Upper lobe of right lung (tissue), 1 donor: Measurements from ENCODE around the gene TRABD. TPM values are rescaled to one million over a fixed set of nuclear protein-coding genes. Genes with fewer than 3 reads are reported as not detected.

ENCODE experiments used
- ATAC-seq: fragments of 200-7000 bp; cut with Tn5 transposase; one replicate; pipeline ENCODE4 v1.9.1; 2020; ENCODE audit warnings: mild to moderate bottlenecking, moderate library complexity
- DNase-seq: peaks from one replicate; pipeline ENCODE4 v3.0.0-alpha.2; 2020
- H3K27ac ChIP-seq: fragments of 200-600 bp; one replicate; pipeline ENCODE4 v1.8.0; 2022
- H3K27me3 ChIP-seq: fragments of 200-600 bp; one replicate; pipeline ENCODE4 v1.8.0; 2022; ENCODE audit warnings: mild to moderate bottlenecking
- H3K36me3 ChIP-seq: fragments of 200-600 bp; one replicate; pipeline ENCODE4 v1.8.0; 2022
- H3K4me1 ChIP-seq: fragments of 200-600 bp; one replicate; pipeline ENCODE4 v1.8.0; 2022
- H3K4me3 ChIP-seq: fragments of 200-600 bp; one replicate; pipeline ENCODE4 v1.8.0; 2022; ENCODE audit warnings: mild to moderate bottlenecking
- H3K9me3 ChIP-seq: fragments of 200-600 bp; one replicate; pipeline ENCODE4 v1.8.0; 2022
- intact Hi-C: fragments of 100-400 bp; cut with DNase I; formaldehyde crosslinking; loops from one replicate; pipeline ENCODE4 v1.11.0; 2022
- total RNA-seq: library from RNA; stranded (reverse); fragmentation: NEBNext Ultra II Directional; extraction: Animal tissue kit (Norgen Biotek cat#: 25700); gene quantifications from one replicate; pipeline ENCODE4 v1.2.1, GENCODE V29; 2021
- TF ChIP-seq, protein P1 (sequence below): fragments of 200-600 bp; IDR thresholded peaks from one replicate; pipeline ENCODE4 v1.8.0; 2022; ENCODE audit warnings: antibody characterized with exemption
- donor health status: DM: no; HTN: yes; CAD: no; lungs with severe emphysema.

TRABD gene
- total RNA-seq, 1 donor from 2014 or later: 36.5 TPM

DNA sequence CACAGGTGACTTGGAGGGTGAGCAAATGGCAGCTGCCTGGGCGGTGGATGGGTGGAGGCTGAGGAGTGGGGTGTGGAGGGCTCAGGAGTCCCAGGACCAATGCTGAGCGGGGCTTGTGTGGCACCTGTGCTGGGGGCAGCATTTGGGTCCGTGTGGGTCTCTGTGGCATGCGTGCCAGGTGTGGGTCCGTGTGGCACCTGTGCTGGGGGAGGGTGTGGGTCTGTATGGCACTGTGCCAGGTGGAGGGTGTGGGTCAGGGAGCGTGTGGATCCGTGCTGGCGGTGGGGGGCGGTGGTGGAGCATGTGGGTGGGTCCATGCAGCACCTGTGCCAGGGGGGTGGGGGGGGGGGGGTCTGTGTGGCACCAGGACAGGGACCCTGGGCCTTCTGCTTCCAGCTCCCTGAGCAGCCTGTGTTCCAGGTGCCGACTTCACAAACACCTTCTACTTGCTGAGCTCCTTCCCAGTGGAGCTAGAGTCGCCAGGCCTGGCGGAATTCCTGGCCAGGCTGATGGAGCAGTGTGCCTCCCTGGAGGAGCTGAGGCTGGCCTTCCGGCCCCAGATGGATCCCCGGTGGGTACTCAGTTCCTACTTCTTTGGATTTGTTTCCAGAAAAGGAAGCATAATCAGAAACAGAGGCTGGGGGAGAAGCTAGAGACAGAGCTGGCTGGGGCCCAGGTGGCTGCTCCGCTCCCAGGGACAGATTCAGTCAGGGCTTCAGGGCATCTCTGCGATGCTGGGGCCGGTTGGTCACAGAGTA lies 29.8 kb downstream of the TRABD start:
- no peaks in the 10 kb centered on the region for H3K9me3 ChIP-seq
- no peak overlapping the region for H3K27ac ChIP-seq
- no peaks in the 10 kb centered on the region for H3K27me3 ChIP-seq
- peaks cover 86% of the 10 kb centered on the region for H3K36me3 ChIP-seq
- intact Hi-C loops: loop anchor here (10.0 kb wide), 1 partner anchor 71 kb away; no protein-coding TSS in a partner anchor
- DNase-seq: no peak
- H3K4me1 ChIP-seq: no peaks in the 10 kb centered on the region
- no peak overlapping the region for H3K4me3 ChIP-seq
- no peak for ATAC-seq
- TF ChIP-seq, protein P1, sequence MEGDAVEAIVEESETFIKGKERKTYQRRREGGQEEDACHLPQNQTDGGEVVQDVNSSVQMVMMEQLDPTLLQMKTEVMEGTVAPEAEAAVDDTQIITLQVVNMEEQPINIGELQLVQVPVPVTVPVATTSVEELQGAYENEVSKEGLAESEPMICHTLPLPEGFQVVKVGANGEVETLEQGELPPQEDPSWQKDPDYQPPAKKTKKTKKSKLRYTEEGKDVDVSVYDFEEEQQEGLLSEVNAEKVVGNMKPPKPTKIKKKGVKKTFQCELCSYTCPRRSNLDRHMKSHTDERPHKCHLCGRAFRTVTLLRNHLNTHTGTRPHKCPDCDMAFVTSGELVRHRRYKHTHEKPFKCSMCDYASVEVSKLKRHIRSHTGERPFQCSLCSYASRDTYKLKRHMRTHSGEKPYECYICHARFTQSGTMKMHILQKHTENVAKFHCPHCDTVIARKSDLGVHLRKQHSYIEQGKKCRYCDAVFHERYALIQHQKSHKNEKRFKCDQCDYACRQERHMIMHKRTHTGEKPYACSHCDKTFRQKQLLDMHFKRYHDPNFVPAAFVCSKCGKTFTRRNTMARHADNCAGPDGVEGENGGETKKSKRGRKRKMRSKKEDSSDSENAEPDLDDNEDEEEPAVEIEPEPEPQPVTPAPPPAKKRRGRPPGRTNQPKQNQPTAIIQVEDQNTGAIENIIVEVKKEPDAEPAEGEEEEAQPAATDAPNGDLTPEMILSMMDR: no peak

DNA sequence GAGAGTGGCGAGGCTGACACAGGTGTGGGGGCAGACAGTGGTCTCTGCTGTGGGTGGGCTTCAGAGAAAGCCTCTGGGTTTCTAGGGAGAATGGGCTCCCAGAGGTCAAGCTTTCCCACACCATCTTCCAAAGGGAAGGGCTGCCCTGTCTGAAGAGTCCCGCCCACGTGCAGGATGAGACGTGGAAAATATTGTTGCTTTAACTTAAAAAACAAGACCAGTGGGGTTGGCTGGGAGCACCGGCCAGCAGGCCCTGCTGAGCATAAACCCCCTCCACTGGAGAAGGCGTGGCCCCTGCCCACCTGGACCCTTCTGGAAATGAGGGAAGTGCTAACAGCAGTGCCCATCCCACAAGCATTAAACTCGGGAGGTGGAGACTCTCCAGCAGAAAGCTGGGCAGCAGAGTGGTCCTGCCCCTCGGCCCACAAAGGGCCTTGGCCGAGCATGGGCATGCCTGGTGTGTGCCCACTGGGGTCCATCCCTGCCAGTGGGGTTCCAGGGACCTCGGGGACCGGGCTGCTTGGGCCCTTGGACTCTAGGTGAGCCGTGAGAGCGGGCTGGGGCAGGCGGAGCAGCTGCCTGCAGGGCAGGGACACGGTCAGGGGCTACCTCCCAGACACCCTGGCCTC lies 30.5 kb downstream of the TRABD start:
- intact Hi-C loops: loop anchor here (10.0 kb wide), 1 partner anchor 71 kb away; no protein-coding TSS in a partner anchor
- peaks cover 87% of the 10 kb centered on the region for H3K36me3 ChIP-seq
- DNase-seq (no peak), ATAC-seq (no peak)
- no peak overlapping the region for H3K4me3 ChIP-seq
- H3K27ac ChIP-seq: no peak overlapping the region
- TF ChIP-seq, protein P1: no peak
- no peaks in the 10 kb centered on the region for H3K4me1 ChIP-seq
- H3K27me3 ChIP-seq: no peaks in the 10 kb centered on the region
- no peaks in the 10 kb centered on the region for H3K9me3 ChIP-seq

DNA sequence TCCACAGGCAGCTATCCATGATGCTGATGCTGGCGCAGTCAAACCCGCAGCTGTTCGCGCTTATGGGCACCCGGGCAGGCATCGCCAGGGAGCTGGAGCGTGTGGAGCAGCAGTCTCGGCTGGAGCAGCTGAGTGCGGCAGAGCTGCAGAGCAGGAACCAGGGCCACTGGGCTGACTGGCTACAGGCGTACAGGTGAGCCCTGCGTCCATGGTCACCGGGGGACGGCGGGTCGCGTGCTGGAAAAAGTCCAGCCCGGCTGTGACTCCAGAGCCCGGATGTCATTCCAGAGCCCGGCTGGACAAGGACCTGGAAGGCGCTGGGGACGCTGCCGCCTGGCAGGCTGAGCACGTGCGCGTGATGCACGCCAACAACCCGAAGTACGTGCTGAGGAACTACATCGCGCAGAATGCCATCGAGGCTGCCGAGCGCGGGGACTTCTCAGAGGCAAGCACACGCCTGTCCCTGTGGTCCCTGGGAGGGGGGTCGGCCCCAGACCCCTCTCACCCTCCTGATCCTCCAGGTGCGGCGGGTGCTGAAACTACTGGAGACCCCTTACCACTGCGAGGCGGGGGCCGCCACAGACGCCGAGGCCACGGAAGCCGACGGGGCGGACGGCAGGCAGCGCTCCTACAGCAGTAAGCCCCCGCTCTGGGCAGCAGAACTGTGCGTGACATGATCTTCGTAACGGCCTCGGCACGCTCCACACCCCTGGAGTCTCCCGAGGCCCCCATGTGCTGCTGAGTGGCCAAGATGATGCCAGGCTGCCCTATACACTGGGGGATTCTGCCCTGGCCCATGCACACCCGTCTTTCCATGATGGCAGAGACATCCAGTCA lies 31.2 kb downstream of the TRABD start:
- ATAC-seq (no peak), DNase-seq (no peak)
- no peak overlapping the region for H3K27ac ChIP-seq
- no peaks in the 10 kb centered on the region for H3K4me1 ChIP-seq
- TF ChIP-seq, protein P1: no peak
- no peaks in the 10 kb centered on the region for H3K27me3 ChIP-seq
- no peak overlapping the region for H3K4me3 ChIP-seq
- peaks cover 87% of the 10 kb centered on the region for H3K36me3 ChIP-seq
- no peaks in the 10 kb centered on the region for H3K9me3 ChIP-seq
- intact Hi-C loops: loop anchor here (10.0 kb wide), 1 partner anchor 72 kb away; no protein-coding TSS in a partner anchor

DNA sequence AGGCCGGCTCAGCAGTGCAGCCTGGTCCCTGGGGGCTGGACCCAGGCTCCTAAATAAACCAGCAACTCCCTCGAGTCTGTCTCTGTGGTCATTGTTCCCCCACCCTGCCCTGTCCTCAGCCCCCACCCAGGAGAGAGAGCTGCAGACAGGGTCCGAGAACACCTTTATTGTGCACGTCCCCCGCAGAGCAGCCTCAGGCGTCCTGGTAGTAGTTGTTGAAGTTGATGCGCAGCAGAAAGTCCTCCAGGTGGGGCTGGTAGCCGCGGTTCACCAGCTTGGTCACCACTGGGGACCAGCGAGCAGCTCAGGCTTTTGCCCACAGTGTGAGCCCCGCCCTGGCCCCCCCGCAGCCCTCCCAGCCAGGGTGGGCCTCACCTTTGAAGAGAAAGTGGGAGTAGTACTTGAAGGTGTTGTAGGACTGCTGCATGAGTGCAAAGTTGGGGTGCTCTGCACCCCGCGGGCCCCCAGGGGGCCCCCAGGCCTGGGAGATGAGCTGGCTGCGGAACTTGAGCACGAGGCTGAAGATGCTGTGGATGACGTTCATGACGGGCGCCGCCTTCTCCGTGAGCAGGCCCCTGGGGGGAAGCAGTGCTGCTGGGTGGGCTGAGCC lies 31.9 kb downstream of the TRABD start:
- intact Hi-C loops: loop anchor here (10.0 kb wide), 1 partner anchor 73 kb away; no protein-coding TSS in a partner anchor
- peaks cover 87% of the 10 kb centered on the region for H3K36me3 ChIP-seq
- no peak overlapping the region for H3K4me3 ChIP-seq
- no peaks in the 10 kb centered on the region for H3K4me1 ChIP-seq
- DNase-seq (no peak), ATAC-seq (no peak)
- H3K9me3 ChIP-seq: no peaks in the 10 kb centered on the region
- H3K27me3 ChIP-seq: no peaks in the 10 kb centered on the region
- no peak overlapping the region for H3K27ac ChIP-seq
- TF ChIP-seq, protein P1: no peak
